ENCODE measurements around the gene SMC5.
"Not testable (repeated sequence)": the region's sequence is repeated elsewhere in the genome, so short reads cannot be mapped to it uniquely, and the experiment has no call there.

SMC5 gene

DNA sequence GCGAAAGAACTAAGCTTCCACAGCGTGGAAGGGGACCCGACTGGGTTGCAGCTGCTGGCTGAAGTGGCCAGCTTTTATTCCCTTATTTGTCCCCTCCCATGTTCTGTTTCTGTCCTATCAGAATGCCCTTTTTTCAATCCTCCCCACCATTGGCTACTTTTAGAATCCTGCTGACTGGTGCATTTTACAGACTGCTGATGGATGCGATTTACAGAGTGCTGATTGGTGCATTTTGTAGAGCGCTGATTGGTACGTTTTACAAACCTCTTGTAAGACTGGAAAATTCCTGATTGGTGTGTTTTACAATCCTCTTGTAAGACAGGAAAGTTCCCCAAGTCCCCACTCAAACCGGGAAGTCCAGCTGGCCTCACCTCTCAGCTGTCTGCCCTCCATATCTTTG lies 105.0 kb downstream of the SMC5 start:
- DNase-seq (ENCODE audit: low read depth in 2 of 2), result no peak

DNA sequence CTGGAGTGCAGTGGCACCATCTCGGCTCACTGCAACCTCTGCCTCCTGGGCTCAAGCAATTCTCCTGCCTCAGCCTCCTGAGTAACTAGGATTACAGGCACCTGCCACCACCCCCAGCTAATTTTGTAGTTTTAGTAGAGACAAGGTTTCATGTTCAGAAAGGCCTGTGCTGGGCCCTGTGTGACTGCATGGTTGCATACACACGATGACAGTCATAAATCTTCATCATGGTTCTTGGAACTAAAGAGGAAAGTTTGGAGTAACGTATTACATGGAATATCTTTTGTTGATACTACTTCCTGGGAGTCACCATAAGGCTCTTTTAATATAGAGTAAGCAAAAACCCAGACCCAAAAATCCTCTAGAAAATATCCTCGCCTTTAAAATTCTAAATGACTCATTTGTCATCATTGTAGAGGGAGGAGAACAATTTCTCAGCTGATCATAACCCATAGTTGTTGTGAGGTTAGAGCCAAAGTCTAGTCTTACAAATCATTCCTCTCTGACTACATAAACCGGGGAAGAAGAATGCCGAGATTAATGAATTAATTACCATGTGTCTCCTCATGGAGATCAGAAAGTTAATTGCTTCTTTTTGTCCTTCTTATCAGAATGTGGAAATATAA lies 108.6 kb downstream of the SMC5 start:
- no peak for DNase-seq (ENCODE audit: low read depth in 2 of 2)

DNA sequence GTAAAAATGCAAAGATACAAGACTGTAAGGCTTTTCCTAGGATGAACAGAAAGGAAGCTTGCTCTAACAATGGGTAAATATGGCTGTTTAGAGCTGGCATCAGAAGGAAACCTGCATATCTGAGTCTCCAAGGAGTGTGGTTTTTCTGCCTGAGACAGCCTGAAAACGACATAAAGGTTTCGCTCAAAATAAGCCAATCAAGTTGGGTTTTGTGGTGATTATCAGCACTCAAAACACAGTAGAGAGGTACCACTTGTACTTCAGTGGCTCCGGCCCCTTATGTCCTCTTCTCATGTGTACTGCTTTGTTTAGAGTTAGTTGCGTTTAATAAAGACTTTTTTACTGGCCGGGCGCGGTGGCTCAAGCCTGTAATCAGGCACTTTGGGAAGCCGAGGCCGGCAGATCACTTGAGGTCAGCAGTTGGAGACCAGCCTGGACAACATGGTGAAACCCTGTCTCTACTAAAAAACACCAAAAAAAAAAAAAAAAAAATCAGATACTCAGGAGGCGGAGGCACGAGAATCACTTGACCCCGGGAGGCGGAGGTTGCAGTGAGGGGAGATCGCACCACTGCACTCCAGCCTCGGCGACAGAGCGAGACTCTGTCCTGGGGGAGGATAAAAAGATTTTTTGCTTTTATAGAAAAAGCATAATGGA lies 116.3 kb downstream of the SMC5 start:
- no peak for DNase-seq (ENCODE audit: low read depth in 2 of 2)

DNA sequence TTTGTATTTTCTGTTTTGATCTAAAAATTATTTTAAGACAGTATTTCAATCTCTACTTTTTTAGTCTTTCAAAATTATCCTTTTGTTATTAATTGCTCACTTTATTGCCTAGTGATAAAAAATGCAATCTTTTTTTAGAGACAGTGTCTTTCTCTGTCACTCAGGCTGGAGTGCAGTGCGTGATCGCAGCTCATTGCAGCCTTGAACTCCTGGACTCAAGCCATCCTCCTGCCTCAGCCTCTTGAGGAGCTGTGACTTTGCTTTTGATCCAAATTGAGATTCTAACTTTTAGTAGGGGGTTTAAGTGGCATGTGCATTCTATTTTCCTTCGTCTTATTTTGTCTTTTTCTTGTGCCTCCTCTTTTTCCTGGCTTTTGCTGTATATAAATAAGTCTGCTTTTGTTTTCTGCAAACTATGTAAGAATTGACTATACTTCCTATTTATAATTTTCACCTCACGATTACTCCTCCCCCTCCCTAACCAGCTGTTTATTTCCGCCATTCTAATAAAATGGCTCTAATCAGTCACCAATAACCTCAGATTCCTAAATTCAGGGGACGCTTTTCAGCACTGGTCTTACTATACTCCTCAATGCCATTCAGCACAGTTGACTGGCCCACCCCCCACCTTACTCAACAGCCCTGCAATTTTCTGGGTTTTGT lies 123.4 kb downstream of the SMC5 start:
- no peak for DNase-seq (ENCODE audit: low read depth in 2 of 2)

DNA sequence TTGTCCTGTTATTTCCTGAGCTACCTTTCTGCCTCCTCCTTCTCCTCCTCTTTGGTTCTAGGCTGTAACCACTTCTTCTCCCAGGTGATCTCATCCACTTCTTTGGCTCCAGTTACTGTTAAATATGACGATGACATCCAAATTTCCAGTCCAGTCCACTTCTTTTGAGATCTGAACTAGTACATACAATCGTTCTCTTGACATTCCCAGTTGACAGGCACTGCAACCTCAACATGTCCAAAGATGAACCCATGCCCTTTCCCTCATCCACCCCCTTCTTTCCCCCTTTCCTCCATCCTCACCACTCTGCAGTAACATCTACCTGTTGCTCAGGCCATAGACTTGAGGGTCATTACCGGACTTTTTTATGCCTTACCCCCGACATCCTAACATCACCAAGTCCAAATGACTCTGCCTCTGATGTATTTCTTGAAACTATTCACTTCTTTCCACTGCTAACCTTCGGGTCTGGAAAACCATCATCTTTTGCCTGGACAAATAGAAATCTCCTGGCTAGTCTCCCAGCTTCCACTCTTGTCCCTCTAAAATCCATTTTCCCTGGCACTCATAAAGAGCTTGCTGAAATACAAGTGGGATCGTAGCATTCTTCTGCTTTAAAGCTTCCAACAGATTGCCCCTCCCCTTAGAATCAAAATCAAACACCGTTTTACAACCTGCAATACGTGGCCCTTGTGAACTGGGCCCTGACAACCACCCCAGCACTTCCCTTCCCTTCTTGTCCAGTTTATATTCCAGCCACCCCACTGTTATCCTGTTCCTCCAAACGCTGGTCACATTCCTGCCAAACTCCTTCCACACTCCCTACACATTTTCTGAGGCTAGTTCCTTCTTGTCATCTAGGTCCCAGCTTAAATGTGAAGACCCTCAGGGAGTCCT lies 124.2 kb downstream of the SMC5 start:
- DNase-seq (ENCODE audit: low read depth in 2 of 2), result no peak

DNA sequence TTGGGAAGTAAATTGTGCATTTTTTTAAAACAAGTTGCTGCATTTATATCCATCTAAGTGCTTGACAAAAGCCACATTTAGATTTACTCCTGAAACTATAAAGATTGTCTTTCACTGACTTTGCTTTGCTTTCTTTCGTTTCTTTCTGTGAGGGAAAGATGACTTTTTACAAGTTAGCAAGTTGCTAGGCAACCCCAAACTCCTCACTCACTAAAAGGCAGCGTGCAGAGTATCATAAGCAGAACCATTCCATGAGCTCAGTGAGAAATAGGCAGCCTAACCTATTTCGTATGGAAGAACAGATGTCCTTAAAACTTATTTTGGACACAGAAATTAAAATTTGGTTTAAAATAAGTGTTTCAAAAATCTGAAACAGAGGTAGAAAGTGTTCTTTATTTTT lies 126.6 kb downstream of the SMC5 start:
- DNase-seq (ENCODE audit: low read depth in 2 of 2), result no peak

DNA sequence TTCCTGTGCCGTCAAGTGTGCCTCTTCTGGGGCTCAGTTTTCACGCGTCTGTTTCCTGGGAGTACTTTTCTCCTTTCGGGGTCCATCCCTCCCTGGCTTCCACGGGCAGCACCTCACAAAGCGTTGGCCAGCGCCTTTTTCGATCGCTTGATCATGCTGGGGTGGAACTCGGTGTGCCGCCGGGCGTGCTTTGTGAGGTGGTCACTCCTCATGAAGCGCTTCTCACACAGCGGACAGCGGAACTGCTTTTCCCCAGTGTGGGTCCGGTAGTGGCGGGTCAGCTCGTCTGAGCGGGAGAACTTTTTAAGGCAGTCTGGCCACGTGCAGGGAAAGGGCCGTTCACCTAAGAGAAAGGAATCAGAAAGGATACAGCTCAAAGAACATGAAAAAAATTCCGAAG lies 128.9 kb downstream of the SMC5 start:
- DNase-seq (ENCODE audit: low read depth in 2 of 2), result no peak

DNA sequence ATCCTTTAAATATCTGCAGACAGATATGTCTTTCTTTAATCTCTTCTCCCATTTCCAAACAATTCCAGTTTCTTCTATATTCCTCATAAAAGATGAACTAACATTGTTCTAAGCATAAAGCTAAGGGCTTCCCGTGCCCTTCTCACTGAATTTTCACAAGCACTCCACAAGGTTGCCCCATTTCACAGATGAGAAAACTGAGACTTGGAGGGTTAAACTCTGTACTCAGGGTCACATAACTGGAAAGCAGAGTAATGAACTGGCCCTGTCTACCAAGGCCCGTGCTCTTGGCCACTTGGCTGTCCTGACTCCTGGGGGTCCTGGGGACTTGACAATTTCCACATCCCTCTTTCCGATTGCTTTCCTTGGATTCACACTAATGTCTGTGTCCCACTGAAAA lies 130.4 kb downstream of the SMC5 start:
- no peak for DNase-seq (ENCODE audit: low read depth in 2 of 2)

DNA sequence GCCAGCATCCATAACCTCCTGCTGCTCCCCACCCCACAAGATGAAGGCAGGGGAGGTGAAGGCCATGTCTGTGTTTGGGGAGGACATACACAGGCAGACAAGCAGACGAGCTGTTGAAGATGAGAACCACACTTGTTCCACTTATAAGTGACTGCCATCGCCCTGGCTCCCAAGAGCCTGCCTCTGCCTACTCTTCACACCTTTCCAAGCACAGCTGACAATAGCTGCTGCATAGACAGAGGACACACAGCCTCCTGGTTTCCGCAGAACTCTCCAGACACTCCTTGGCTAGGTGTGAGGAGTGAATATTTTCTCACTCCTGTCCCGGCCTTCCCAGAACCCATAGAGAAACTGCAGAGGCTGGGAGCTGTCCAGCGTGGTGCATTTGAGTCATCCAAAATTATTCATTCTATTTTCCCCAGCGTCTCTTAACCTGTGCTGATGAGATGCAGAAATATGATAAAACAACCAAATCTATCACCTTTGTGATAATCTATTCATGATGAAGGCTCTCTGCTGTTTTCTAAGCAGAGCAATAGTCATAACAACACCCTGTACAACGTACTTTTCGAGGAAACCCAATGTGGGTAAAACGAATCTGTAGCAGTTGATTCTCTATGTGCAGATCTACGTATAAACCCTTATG lies 131.0 kb downstream of the SMC5 start:
- no peak for DNase-seq (ENCODE audit: low read depth in 2 of 2)

DNA sequence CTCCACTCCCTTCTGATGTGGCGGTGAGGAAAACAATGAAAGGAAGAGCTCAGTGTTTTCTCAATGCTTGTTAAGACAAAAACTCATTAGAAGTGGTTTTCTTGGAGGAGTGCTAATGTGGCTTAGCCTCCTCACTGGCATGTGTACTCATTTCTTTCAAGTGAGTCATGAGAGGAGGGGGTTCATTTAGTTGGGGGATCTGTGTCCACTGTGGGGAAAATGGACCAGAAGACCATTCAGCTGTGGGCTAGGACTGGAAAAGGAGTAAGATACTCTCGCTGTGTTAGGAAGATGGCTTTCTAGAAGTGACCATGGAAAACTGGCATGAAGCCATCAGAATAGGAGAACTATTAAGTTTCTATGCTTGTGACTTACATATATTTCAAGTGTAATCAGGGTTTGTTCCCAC lies 132.2 kb downstream of the SMC5 start:
- no peak for DNase-seq (ENCODE audit: low read depth in 2 of 2)

DNA sequence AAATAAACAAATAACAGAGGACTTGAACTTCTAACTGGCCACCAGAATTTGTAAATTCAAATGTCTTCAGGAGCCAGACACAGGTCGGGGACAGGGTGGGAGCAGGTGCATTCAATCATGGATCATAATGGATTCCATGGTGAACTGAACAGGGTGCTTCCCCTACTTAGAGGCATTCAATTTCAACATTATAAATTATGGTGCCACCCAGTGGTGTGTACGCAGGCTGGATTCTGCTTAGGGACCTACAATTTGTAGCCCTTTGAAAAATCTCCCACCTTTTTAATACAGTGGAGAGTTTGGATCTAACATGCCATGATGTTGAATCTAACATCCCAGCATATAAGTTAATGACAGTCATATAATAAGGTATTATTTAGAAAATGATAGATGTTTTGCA lies 133.4 kb downstream of the SMC5 start:
- no peak for DNase-seq (ENCODE audit: low read depth in 2 of 2)

DNA sequence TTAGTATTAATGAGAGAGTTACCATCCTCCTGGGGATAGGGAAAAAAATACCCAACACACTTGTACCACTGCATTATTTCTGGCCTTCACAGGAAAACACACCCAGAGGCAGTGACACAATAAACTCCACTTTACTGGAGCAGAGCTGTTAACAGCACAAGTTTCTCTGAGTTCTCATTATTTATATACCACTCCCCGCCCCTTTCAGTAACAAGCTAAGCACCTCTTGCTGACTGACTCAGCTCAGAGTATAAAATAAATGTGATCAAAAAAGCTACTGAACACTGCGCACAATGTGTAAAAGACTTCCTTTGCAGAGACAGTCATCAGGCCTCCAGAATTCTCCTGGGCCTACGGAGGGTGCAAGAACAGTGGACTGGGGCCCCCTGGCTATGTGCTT lies 134.1 kb downstream of the SMC5 start:
- DNase-seq (ENCODE audit: low read depth in 2 of 2), result no peak

DNA sequence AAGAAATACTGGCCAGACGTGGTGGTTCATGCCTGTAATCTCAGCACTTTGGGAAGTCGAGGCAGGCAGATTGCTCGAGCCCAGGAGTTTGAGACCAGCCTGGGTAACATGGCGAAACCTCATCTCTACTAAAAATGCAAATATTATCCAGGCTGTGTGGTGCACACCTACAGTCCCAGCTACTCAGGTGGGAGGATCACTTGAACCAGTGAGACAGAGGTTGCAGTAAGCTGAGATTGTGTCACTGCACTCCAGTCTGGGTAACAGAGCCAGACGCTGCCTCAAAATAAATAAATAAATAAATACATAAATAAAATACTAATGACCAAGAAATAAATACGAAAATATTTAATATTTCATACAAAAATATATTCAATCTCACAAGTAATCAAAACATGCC lies 136.9 kb downstream of the SMC5 start:
- no peak for DNase-seq (ENCODE audit: low read depth in 2 of 2)

DNA sequence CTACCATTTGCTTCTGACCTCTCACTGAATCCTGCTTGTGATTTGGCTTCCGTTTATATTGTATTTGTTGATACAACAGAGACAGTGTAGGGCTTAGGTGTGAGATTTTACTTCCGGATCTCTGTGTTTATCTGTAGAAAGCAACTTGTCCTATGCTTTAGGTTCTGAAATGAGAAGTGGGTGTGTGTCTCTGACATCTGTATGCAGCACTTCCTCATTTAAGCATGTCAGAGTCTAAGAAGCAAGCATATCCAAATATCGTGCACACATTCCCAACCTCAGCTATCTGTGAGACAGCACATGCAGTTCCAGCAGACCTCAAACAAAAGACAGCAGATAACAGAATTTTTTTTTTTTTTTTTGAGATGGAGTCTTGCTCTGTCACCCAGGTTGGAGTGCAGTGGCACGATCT lies 139.4 kb downstream of the SMC5 start:
- no peak for DNase-seq (ENCODE audit: low read depth in 2 of 2)

DNA sequence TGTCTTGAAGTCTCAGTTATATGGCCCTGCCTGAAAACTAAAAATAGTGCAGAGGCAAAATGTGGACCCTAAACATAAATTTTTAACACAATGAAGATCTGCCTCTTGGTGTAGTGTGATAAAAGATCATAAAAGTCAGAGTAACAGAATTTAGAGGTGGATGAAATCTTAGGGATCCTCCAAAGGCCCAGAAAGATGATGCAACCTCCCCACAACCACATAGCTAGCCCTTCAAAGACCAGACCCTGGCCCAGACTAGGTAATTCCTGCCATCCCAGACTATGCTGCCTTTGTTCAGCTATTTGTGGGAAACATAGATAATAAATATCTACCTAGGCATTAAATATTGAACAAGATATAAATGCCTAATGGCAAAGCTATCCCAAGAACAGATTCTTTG lies 140.4 kb downstream of the SMC5 start:
- DNase-seq (ENCODE audit: low read depth in 2 of 2), result no peak

DNA sequence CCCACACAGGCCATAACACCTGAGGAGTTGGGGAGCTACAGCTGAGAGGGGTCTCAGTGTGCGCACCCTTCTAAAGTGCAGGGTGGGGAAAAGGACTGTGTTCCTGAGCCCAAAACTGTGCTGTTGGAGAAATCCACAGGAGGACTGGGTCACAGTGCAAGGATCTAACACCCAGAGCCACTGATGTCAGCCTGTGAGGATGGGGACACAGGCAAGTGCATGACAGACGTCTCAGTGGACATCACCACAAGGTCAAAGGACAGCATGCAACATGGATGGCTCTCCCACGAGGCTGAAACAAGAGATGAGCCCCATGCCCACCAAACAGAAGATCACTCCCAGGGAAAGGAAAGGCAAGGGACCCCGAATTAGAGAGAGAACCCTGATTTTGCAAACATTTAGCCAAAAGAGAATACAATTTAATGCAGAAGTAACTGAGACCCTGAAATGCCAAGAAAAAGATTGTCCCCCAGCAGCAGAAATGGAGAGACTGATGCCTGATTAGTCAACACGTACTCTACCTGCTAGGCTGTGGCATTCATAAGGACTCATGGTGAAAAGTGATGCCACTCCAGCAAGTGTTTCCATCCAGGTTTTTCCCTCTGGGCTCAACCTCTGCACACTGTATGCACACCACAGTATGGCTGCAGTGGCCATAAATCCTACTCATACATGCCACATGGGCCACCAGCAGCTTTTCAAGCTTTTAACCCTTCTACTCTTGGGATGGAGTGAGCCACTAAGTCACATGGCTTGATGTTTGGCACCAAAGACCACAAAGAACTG lies 141.5 kb downstream of the SMC5 start:
- no peak for DNase-seq (ENCODE audit: low read depth in 2 of 2)

DNA sequence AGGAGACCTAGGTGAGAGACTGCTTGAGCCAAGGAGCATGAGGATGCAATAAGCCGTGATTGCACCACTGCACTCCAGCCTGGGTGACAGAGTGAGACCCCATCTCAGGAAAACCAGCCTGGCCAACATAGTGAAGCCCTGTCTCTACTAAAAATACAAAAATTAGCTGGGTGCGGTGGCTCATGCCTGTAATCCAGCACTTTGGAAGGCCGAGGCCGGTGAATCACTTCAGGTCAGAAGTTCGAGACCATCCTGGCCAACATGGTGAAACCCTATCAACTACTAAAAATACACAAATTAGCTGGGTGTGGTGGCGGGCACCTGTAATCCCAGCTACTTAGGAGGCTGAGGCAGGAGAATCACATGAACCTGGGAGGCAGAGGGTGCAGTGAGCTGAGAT lies 142.5 kb downstream of the SMC5 start:
- DNase-seq (ENCODE audit: low read depth in 2 of 2), result not testable (repeated sequence)

DNA sequence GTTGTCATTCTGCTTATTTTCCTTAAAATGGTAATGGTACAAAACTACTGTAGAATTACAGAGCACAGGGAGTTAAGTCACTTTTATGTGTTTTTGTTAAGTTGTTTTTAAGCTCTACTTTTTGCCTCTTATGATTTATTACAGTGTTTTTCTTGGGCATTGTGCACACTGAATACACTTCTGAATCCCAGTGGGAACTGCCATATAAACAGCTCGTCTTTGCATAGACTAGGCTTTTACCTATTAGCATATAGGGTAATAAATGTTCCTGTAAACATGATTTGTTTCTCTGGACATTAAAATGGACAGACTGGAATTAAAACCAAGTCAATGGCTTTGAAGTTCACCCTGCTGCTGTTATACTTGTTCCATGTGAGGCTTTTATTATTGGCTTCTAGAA lies 143.4 kb downstream of the SMC5 start:
- no peak for DNase-seq (ENCODE audit: low read depth in 2 of 2)

DNA sequence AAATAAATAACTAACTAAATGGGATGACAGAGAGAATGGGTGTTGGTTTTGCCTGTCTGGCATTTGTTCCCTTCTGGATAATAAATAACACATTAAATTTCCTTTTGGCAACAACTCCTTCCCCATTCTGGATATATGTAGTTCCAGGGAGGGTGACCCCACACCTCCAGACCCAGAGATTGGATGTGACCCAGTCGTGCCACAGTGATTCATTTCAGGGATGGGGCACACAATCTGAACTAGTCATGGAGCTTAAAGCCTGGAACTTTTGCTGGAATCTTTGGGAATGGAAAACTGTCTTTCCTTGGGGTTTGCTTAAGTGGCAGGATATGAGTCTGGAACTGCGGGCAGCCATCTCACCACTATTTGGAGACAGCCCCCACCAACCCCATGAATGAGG lies 144.4 kb downstream of the SMC5 start:
- no peak for DNase-seq (ENCODE audit: low read depth in 2 of 2)

DNA sequence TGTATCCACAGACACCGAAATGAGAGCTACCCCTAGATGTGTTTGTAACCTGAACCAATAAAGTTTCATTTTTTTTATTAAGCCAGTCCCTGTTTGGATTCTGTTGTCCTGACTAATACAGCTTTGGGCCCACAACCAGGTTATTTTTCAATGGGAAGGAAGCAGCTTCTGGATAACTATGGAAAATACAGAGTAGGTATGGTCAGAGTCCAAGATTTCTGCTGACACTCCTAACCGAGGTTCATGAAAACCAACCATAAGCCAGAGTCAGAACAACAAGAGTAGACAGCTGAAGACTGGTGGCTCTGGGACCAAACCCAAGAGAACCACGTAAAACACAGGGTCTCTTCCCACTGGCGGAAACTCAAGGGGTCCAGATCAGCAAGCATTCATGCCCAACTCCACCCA lies 144.8 kb downstream of the SMC5 start:
- DNase-seq (ENCODE audit: low read depth in 2 of 2), result no peak

DNA sequence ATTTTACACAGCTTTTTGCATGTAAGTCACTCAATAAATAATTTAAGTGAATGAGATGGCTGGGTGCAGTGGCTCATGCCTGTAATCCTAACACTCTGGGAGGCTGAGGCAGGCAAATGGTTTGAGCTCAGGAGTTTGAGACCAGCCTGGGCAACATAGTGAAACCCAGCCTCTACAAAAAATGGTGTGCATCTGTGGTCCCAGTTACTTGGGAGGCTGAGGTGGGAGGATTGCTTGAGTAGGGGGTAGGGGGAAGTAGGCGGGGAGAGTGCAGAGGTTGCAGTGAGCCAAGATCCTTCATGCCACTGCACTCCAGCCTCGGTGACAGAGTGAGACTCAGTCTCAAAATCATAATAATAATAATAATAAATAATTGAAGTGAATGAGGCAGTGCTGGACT lies 145.5 kb downstream of the SMC5 start:
- no peak for DNase-seq (ENCODE audit: low read depth in 2 of 2)

Measured in fibroblast of skin of left biceps (primary cell).